Lower leg skin (tissue), 4 donors: ENCODE data around the gene LYL1. TPM values are rescaled to one million over a fixed set of nuclear protein-coding genes. Genes with fewer than 3 reads are reported as not detected.

Experiments
- DNase-seq, 2 donors: peaks; one replicate each; pipeline ENCODE4 v3.0.0-alpha.2; 2019; ENCODE audit warnings: low spot score in 2 of 2
- H3K4me3 ChIP-seq: fragments of 200-600 bp; sonication (generic); 2 replicates; pipeline ENCODE4 v1.5.1; 2017; ENCODE audit warnings: mild to moderate bottlenecking, low read depth; ENCODE audit not compliant: poor library complexity, severe bottlenecking
- CTCF ChIP-seq, 3 donors: fragments of 450-650 bp; IDR thresholded peaks; one replicate each; pipeline ENCODE4 v1.5.1; 2016; ENCODE audit warnings: antibody characterized with exemption in 3 of 3, mild to moderate bottlenecking in 3 of 3, moderate library complexity in 2 of 3
- POLR2A ChIP-seq, 2 donors: fragments of 450-650 bp; IDR thresholded peaks; one replicate each; pipeline ENCODE4 v1.6.1; 2016 to 2017; ENCODE audit warnings: antibody characterized with exemption in 2 of 2, mild to moderate bottlenecking in 1 of 2, moderate library complexity in 1 of 2
- WGBS, 2 donors: methylation state at CpG; one replicate each; pipeline ENCODE4 v1.1.5; 2018; 5-methylcytosine and 5-hydroxymethylcytosine counted together
- intact Hi-C: fragments of 100-400 bp; cut with DNase I; formaldehyde crosslinking; loops from one replicate; pipeline ENCODE4 v1.15.0; 2023; ENCODE audit warnings: low total_unique reads
- total RNA-seq, 4 donors: library from RNA; depleted of rRNA; stranded (reverse); fragments of >200 nt; gene quantifications; one replicate each; pipeline ENCODE4 v1.1.0, GENCODE V29; 2016

Gene LYL1
- total RNA-seq, 4 donors from 2014 or later, result 4.9 to 8.3 (median 7.0) TPM

- H3K4me3 ChIP-seq, result no peak overlapping the region
- 21 to 24% methylated on average over 15 of the region's 15 CpGs for WGBS, 2 donors
- TF ChIP-seq CTCF (IDR thresholded peaks at IDR 0.05) (no peak), POLR2A (IDR thresholded peaks at IDR 0.05) (no peak)
- no peak for DNase-seq
- intact Hi-C loops, result no loop called here
Measured at GRCh38 chr19:13057147-13057572, 45.5 kb downstream of the LYL1 start.

GRCh38 chr19:13056052-13056660 is 46.5 kb downstream of the LYL1 start:
- TF ChIP-seq CTCF (IDR thresholded peaks at IDR 0.05) (no peak), POLR2A (IDR thresholded peaks at IDR 0.05) (no peak)
- 21 to 31% methylated on average over 17 of the region's 17 CpGs for WGBS, 2 donors
- DNase-seq, result peak; percentile 79 to 96
- intact Hi-C loops, result no loop called here
- H3K4me3 ChIP-seq, result no peak overlapping the region

GRCh38 chr19:13055213-13056051 is 47.2 kb downstream of the LYL1 start:
- DNase-seq, result peak; percentile 63 to 95
- TF ChIP-seq CTCF (IDR thresholded peaks at IDR 0.05) (no peak), POLR2A (IDR thresholded peaks at IDR 0.05) (no peak)
- no peak overlapping the region for H3K4me3 ChIP-seq
- 13 to 25% methylated on average over 17 to 26 of the region's 29 CpGs for WGBS, 2 donors
- intact Hi-C loops, result no loop called here

GRCh38 chr19:13054626-13055212 is 47.9 kb downstream of the LYL1 start:
- 16 to 30% methylated on average over 11 of the region's 11 CpGs for WGBS, 2 donors
- peak; percentile 73 to 92 for DNase-seq
- intact Hi-C loops, result no loop called here
- no peak overlapping the region for H3K4me3 ChIP-seq
- no peak for TF ChIP-seq POLR2A (IDR thresholded peaks at IDR 0.05)
- no peak for TF ChIP-seq CTCF (IDR thresholded peaks at IDR 0.05)

- no peak for TF ChIP-seq POLR2A (IDR thresholded peaks at IDR 0.05)
- no peak for TF ChIP-seq CTCF (IDR thresholded peaks at IDR 0.05)
- peak; percentile 69 to 97 for DNase-seq
- H3K4me3 ChIP-seq, result no peak overlapping the region
- WGBS, 2 donors, result 16 to 24% methylated on average over 15 to 16 of the region's 17 CpGs
- intact Hi-C loops, result no loop called here
Measured at GRCh38 chr19:13053761-13054625, 48.7 kb downstream of the LYL1 start.
